ENCODE results near the gene ARL15. TPM values are rescaled to one million over a fixed set of nuclear protein-coding genes. Genes with fewer than 3 reads are reported as not detected.

Gene ARL15
- total RNA-seq, 3 donors from 2014 or later = 29.0 to 65.0 (median 42.9) TPM

DNA sequence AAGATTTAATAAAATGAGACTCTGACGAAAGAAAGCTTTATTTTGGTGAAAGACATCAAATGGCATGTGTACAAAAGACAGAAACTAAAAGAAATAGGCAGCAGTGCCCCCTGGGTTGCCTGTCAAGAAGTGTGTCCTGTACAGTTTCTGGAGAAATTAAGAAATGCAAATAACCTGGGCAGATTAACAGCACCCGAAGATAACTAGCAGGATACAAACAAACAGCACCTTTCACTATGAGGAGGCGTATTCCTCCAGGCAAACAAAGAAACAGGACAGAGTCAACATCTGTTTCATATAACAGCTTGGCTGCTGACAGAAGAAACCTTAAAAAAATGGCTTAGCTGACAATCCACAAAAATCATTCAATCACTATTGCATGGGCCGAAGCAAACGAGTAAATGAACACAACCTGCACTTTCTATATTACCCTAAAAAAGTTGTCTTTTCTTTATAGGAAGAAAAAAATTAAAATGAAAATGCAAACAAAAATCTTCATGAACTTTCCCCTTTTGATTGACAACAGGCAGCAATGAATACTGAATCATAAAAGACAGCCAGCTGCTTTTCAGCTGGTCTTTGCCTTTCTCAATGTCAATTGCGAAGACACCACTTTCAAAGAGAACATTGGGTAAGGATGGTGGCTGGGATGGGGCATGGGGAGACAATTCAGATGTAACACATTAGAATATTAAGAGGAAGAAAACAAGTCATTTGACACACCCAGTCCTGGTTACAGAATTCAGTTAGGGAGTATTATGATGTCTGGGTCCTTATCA is 162.1 kb downstream of the ARL15 start:
- no peak for DNase-seq (ENCODE audit: low spot score in 2 of 2)
- no peak overlapping the region for H3K27ac ChIP-seq
- no peaks in the 10 kb centered on the region for H3K9me3 ChIP-seq
- no peaks in the 10 kb centered on the region for H3K4me1 ChIP-seq
- no peak overlapping the region for H3K4me3 ChIP-seq
- intact Hi-C loops (cut with DNase I; ENCODE audit: low total_unique reads) = no loop called here
- H3K36me3 ChIP-seq = no peaks in the 10 kb centered on the region
- TF ChIP-seq, protein P1, sequence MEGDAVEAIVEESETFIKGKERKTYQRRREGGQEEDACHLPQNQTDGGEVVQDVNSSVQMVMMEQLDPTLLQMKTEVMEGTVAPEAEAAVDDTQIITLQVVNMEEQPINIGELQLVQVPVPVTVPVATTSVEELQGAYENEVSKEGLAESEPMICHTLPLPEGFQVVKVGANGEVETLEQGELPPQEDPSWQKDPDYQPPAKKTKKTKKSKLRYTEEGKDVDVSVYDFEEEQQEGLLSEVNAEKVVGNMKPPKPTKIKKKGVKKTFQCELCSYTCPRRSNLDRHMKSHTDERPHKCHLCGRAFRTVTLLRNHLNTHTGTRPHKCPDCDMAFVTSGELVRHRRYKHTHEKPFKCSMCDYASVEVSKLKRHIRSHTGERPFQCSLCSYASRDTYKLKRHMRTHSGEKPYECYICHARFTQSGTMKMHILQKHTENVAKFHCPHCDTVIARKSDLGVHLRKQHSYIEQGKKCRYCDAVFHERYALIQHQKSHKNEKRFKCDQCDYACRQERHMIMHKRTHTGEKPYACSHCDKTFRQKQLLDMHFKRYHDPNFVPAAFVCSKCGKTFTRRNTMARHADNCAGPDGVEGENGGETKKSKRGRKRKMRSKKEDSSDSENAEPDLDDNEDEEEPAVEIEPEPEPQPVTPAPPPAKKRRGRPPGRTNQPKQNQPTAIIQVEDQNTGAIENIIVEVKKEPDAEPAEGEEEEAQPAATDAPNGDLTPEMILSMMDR (IDR thresholded peaks at IDR 0.05) = no peak
- TF ChIP-seq POLR2AphosphoS5 (IDR thresholded peaks at IDR 0.05) (no peak), POLR2A (IDR thresholded peaks at IDR 0.05) (no peak)
- H3K27me3 ChIP-seq = no peaks in the 10 kb centered on the region

- Histone ChIP-seq H3K36me3 (no peaks in the 10 kb centered on the region), H3K9me3 (no peaks in the 10 kb centered on the region), H3K27me3 (no peaks in the 10 kb centered on the region), H3K4me1 (no peaks in the 10 kb centered on the region), H3K27ac (no peak overlapping the region), H3K4me3 (no peak overlapping the region)
- DNase-seq (ENCODE audit: low spot score in 2 of 2) = no peak
- intact Hi-C loops (cut with DNase I; ENCODE audit: low total_unique reads) = no loop called here
- TF ChIP-seq POLR2AphosphoS5 (IDR thresholded peaks at IDR 0.05) (no peak), POLR2A (IDR thresholded peaks at IDR 0.05) (no peak)
- TF ChIP-seq, protein P1 (IDR thresholded peaks at IDR 0.05) = no peak
These were observed 163.5 kb downstream of the ARL15 start for GRCh38 chr5:54146916-54147315.

- no peaks in the 10 kb centered on the region for H3K27me3 ChIP-seq
- H3K27ac ChIP-seq = no peak overlapping the region
- H3K36me3 ChIP-seq = no peaks in the 10 kb centered on the region
- H3K4me3 ChIP-seq = no peak overlapping the region
- TF ChIP-seq POLR2A (IDR thresholded peaks at IDR 0.05) (no peak), POLR2AphosphoS5 (IDR thresholded peaks at IDR 0.05) (no peak)
- TF ChIP-seq, protein P1 (IDR thresholded peaks at IDR 0.05) = no peak
- H3K4me1 ChIP-seq = no peaks in the 10 kb centered on the region
- no peak for DNase-seq (ENCODE audit: low spot score in 2 of 2)
- intact Hi-C loops (cut with DNase I; ENCODE audit: low total_unique reads) = no loop called here
- no peaks in the 10 kb centered on the region for H3K9me3 ChIP-seq
These were observed 164.0 kb downstream of the ARL15 start for GRCh38 chr5:54146390-54146789.

- H3K4me1 ChIP-seq = no peaks in the 10 kb centered on the region
- no peaks in the 10 kb centered on the region for H3K36me3 ChIP-seq
- no peak for DNase-seq (ENCODE audit: low spot score in 2 of 2)
- no peak overlapping the region for H3K27ac ChIP-seq
- intact Hi-C loops (cut with DNase I; ENCODE audit: low total_unique reads) = no loop called here
- H3K4me3 ChIP-seq = no peak overlapping the region
- H3K9me3 ChIP-seq = no peaks in the 10 kb centered on the region
- TF ChIP-seq, protein P1 (IDR thresholded peaks at IDR 0.05) = no peak
- TF ChIP-seq POLR2AphosphoS5 (IDR thresholded peaks at IDR 0.05) = no peak
- TF ChIP-seq POLR2A (IDR thresholded peaks at IDR 0.05) = no peak
- no peaks in the 10 kb centered on the region for H3K27me3 ChIP-seq
These were observed 170.0 kb downstream of the ARL15 start for GRCh38 chr5:54140247-54140840.

All from breast epithelium (tissue), 4 donors.